Right lobe of liver (tissue), 4 donors: Measurements from ENCODE around the gene FOXRED1.

Source experiments
- POLR2A ChIP-seq: fragments of 450-650 bp; IDR thresholded peaks from one replicate; pipeline ENCODE4 v1.6.1; 2017; ENCODE audit warnings: antibody characterized with exemption, mild to moderate bottlenecking
- TF ChIP-seq, protein P1 (sequence below), 4 donors: fragments of 200-600 bp in 3 of 4; fragments of 450-650 bp in 1 of 4; IDR thresholded peaks; one replicate each; pipeline versions ENCODE4 v1.5.1 to v1.8.0; 2016 to 2022; ENCODE audit warnings: antibody characterized with exemption in 4 of 4, mild to moderate bottlenecking in 2 of 4
- donor health status: DM: no; HTN: no; CAD: no.
- donor health status: DM: no; HTN: no; CAD: no.
- donor health status: DM: no; HTN: yes; CAD: no.

DNA sequence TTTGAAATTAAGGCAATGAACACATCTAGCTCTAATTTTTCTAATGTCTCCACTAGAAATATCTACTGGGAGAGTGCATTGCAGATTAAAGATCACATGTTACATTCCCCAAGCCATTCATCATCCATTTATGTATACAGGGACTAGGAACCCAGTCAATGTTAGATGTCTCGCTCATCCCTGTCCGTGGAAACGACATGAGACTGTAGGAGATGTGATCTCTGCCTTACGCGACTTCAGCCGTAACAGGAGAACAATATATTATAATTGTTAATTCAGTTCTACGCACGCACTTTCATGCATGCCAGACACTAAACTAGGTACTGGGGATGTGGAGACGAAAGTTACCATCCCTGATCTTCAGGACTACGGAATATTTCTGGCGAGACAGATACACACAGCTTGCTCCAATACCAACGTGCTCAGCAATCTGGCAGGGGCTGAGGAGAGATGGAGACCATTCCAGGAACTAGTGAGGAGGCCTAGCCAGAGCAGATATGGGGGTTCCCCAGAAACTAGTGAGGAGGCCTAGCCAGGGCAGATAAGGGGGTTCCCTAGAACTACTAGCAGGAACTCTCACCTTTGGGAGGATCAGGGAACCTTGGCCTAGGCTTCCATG lies 35.6 kb downstream of the FOXRED1 start:
- TF ChIP-seq, protein P1, sequence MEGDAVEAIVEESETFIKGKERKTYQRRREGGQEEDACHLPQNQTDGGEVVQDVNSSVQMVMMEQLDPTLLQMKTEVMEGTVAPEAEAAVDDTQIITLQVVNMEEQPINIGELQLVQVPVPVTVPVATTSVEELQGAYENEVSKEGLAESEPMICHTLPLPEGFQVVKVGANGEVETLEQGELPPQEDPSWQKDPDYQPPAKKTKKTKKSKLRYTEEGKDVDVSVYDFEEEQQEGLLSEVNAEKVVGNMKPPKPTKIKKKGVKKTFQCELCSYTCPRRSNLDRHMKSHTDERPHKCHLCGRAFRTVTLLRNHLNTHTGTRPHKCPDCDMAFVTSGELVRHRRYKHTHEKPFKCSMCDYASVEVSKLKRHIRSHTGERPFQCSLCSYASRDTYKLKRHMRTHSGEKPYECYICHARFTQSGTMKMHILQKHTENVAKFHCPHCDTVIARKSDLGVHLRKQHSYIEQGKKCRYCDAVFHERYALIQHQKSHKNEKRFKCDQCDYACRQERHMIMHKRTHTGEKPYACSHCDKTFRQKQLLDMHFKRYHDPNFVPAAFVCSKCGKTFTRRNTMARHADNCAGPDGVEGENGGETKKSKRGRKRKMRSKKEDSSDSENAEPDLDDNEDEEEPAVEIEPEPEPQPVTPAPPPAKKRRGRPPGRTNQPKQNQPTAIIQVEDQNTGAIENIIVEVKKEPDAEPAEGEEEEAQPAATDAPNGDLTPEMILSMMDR (IDR thresholded peaks at IDR 0.05) = no peak
- TF ChIP-seq POLR2A = no peak
